B cell (primary cell): ENCODE results near the gene SPAG6. TPM values are rescaled to one million over a fixed set of nuclear protein-coding genes. Genes with fewer than 3 reads are reported as not detected.

Experiments used
- ATAC-seq: fragments of 200-7000 bp; cut with Tn5 transposase; one replicate; pipeline ENCODE4 v1.10.0; 2021; ENCODE audit warnings: low read depth, mild to moderate bottlenecking, moderate number of reproducible peaks, moderate library complexity
- CTCF ChIA-PET: fragments of 350-600 bp; sonication (Branson Sonifier 250); formaldehyde crosslinking; loops from one replicate; lab custom pipeline; 2021; ENCODE audit warnings: antibody characterized with exemption, inconsistent platforms; lab: Charles Lee
- POLR2A ChIA-PET: fragments of 350-600 bp; sonication (Branson Sonifier 250); formaldehyde crosslinking; loops from one replicate; lab custom pipeline; 2021; ENCODE audit warnings: antibody characterized with exemption; lab: Charles Lee
- DNase-seq: peaks from one replicate; pipeline ENCODE4 v3.0.0; 2013
- H2AFZ ChIP-seq: 2 replicates; pipeline ENCODE4 v1.6.1; 2012; ENCODE audit warnings: mild to moderate bottlenecking, low read depth, low read length; ENCODE audit not compliant: insufficient read depth, poor library complexity, severe bottlenecking
- H3K27ac ChIP-seq, 2 donors: 1 replicate in 1 of 2; 2 replicates in 1 of 2; pipeline ENCODE4 v1.5.1; 2012 to 2013; ENCODE audit warnings: low read length in 2 of 2, mild to moderate bottlenecking in 2 of 2, moderate library complexity in 1 of 2
- H3K27me3 ChIP-seq, 4 experiments: fragments of 200-600 bp in 1 of 4; sonication (generic) in 1 of 4; replicated peaks in 1 of 4; 1 replicate in 2 of 4; 2 replicates in 2 of 4; pipeline versions ENCODE4 v1.6.1 to v1.7.0; 2013 to 2016; ENCODE audit warnings: low read length in 3 of 4, mild to moderate bottlenecking in 2 of 4, mixed read lengths in 1 of 4, moderate library complexity in 1 of 4; ENCODE audit not compliant: insufficient read depth in 4 of 4, control insufficient read depth in 3 of 4; ENCODE audit errors: control extremely low read depth in 1 of 4
- H3K36me3 ChIP-seq, 2 experiments: replicated peaks in 1 of 2; 1 replicate in 1 of 2; 2 replicates in 1 of 2; pipeline versions ENCODE4 v1.6.1 to v1.7.1; 2013; ENCODE audit warnings: low read length in 1 of 2; ENCODE audit not compliant: insufficient read depth in 2 of 2, control insufficient read depth in 1 of 2; ENCODE audit errors: control extremely low read depth in 1 of 2, extremely low read depth in 1 of 2
- H3K4me1 ChIP-seq, 2 donors: fragments of 200-600 bp in 1 of 2; sonication (generic) in 1 of 2; 1 replicate in 1 of 2; 2 replicates in 1 of 2; pipeline versions ENCODE4 v1.5.1 to v1.6.1; 2013 to 2017; ENCODE audit warnings: low read length in 2 of 2; ENCODE audit not compliant: control insufficient read depth in 2 of 2, insufficient read depth in 2 of 2
- H3K4me2 ChIP-seq: replicated peaks from 2 replicates; pipeline ENCODE3; 2012; ENCODE audit warnings: mild to moderate bottlenecking, low read depth, low read length; ENCODE audit not compliant: poor library complexity, severe bottlenecking
- H3K4me3 ChIP-seq, 5 experiments: fragments of 200-600 bp in 1 of 5; sonication (generic) in 1 of 5; 1 replicate in 3 of 5; 2 replicates in 2 of 5; pipeline versions ENCODE4 v1.5.1 to v1.7.0; 2011 to 2016; ENCODE audit warnings: low read length in 4 of 5, mild to moderate bottlenecking in 4 of 5, low read depth in 2 of 5, control low read depth in 1 of 5, moderate library complexity in 1 of 5; ENCODE audit not compliant: insufficient read depth in 1 of 5; ENCODE audit errors: control extremely low read depth in 1 of 5, extremely low read depth in 1 of 5
- H3K79me2 ChIP-seq: fragments of 200-600 bp; sonication (generic); one replicate; pipeline ENCODE4 v1.6.0; 2016; ENCODE audit warnings: low read length; ENCODE audit not compliant: control insufficient read depth, insufficient read depth
- H3K9ac ChIP-seq: fragments of 200-600 bp; sonication (generic); 2 replicates; pipeline ENCODE4 v1.6.1; 2017; ENCODE audit warnings: mild to moderate bottlenecking, low read length, moderate library complexity
- H3K9me3 ChIP-seq, 3 donors: one replicate each; pipeline versions ENCODE4 v1.6.1 to v1.7.1; 2013; ENCODE audit warnings: low read length in 2 of 3; ENCODE audit not compliant: control insufficient read depth in 2 of 3, insufficient read depth in 1 of 3; ENCODE audit errors: control extremely low read depth in 1 of 3
- H4K20me1 ChIP-seq: 2 replicates; pipeline ENCODE4 v1.6.0; 2012; ENCODE audit warnings: mild to moderate bottlenecking, low read length; ENCODE audit not compliant: insufficient read depth, control insufficient read depth, poor library complexity, severe bottlenecking
- H3K27ac Mint-ChIP-seq: one replicate; pipeline ENCODE4 v1.8.0; 2021; ENCODE audit warnings: mixed read lengths
- H3K27me3 Mint-ChIP-seq: one replicate; pipeline ENCODE4 v1.8.0; 2021; ENCODE audit warnings: mixed read lengths
- H3K4me1 Mint-ChIP-seq: one replicate; pipeline ENCODE4 v1.8.0; 2021; ENCODE audit warnings: mixed read lengths
- H3K4me3 Mint-ChIP-seq: one replicate; pipeline ENCODE4 v1.8.0; 2021; ENCODE audit warnings: mixed read lengths
- H3K9me3 Mint-ChIP-seq: one replicate; pipeline ENCODE4 v1.8.0; 2022; ENCODE audit warnings: mixed read lengths; ENCODE audit not compliant: insufficient read depth
- EZH2 ChIP-seq: IDR thresholded peaks from 2 replicates; pipeline ENCODE4 v1.6.1; 2012; ENCODE audit warnings: borderline replicate concordance, low read depth, mild to moderate bottlenecking, moderate library complexity, low read length; ENCODE audit not compliant: insufficient read depth, poor library complexity, severe bottlenecking
- WGBS: methylation state at CpG from one replicate; pipeline ENCODE4 v1.1.5; 2013; ENCODE audit warnings: missing lambda C conversion rate; ENCODE audit not compliant: insufficient coverage; 5-methylcytosine and 5-hydroxymethylcytosine counted together
- intact Hi-C: fragments of 100-400 bp; cut with micrococcal nuclease; formaldehyde crosslinking; loops from one replicate; pipeline ENCODE4 v1.10.0; 2022
- polyA plus RNA-seq: library from polyadenylated mRNA; depleted of rRNA; stranded (reverse); fragments of >200 nt; gene quantifications from 2 replicates; pipeline ENCODE4 v1.2.3, GENCODE V29; 2012
- total RNA-seq, 2 donors: library from RNA; stranded (reverse); fragments of 120-200 nt in 1 of 2; gene quantifications; 1 replicate in 1 of 2; 2 replicates in 1 of 2; pipeline versions ENCODE4 v1.2.3 to v1.2.4, GENCODE V29; 2013 to 2022
- TF ChIP-seq, protein P1 (sequence below): fragments of 200-600 bp; IDR thresholded peaks from one replicate; pipeline ENCODE4 v1.8.0; 2022; ENCODE audit warnings: antibody characterized with exemption, mild to moderate bottlenecking

Gene SPAG6
- total and polyA plus RNA-seq, 2 donors (not counting 1 experiment from before 2014, with no cell fraction given) = not detected

DNA sequence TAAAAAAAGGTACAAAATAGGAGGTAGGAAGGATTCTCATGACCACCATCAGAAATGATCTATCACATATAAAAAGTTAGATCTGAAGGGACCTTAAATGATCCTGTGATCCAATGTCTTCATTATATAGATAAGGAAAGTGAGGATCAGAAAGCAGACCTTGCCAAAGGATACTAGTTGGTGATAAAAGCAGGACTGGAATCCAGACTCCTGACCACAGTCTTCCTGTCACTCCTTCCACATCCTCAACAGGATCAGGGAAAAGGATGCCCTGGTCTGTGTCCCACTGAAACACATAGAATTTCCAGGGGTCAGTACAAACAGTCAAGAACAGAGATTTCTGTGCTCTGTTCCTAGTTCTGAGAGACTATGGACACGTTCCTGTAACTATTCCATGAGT lies 97.2 kb downstream of the SPAG6 start:
- DNase-seq (no peak), ATAC-seq (no peak)
- WGBS = 67% methylated on average over 1 of the region's 1 CpG
- ChIA-PET POLR2A (no interaction called here), CTCF (interaction anchor here (1.2 kb wide), 1 partner anchor 102 kb away, joined by 3 read pairs; no protein-coding TSS in a partner anchor)
- intact Hi-C loops = no loop called here
- H3K27ac Mint-ChIP-seq = no peak overlapping the region
- H2AFZ ChIP-seq = no peak overlapping the region
- TF ChIP-seq EZH2 = no peak
- TF ChIP-seq, protein P1, sequence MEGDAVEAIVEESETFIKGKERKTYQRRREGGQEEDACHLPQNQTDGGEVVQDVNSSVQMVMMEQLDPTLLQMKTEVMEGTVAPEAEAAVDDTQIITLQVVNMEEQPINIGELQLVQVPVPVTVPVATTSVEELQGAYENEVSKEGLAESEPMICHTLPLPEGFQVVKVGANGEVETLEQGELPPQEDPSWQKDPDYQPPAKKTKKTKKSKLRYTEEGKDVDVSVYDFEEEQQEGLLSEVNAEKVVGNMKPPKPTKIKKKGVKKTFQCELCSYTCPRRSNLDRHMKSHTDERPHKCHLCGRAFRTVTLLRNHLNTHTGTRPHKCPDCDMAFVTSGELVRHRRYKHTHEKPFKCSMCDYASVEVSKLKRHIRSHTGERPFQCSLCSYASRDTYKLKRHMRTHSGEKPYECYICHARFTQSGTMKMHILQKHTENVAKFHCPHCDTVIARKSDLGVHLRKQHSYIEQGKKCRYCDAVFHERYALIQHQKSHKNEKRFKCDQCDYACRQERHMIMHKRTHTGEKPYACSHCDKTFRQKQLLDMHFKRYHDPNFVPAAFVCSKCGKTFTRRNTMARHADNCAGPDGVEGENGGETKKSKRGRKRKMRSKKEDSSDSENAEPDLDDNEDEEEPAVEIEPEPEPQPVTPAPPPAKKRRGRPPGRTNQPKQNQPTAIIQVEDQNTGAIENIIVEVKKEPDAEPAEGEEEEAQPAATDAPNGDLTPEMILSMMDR = no peak
- no peak overlapping the region for H3K4me3 Mint-ChIP-seq
- no peak overlapping the region for H3K4me3 ChIP-seq
- no peaks in the 10 kb centered on the region for H3K36me3 ChIP-seq
- no peaks in the 10 kb centered on the region for H3K9me3 ChIP-seq
- H3K4me1 Mint-ChIP-seq = peaks cover 39% of the 10 kb centered on the region
- no peaks in the 10 kb centered on the region for H3K9me3 Mint-ChIP-seq
- peaks cover 36% of the 10 kb centered on the region for H3K79me2 ChIP-seq
- no peak overlapping the region for H3K9ac ChIP-seq
- no peaks in the 10 kb centered on the region for H3K27me3 Mint-ChIP-seq
- no peaks in the 10 kb centered on the region for H4K20me1 ChIP-seq
- no peak overlapping the region for H3K27ac ChIP-seq
- no peak overlapping the region for H3K4me2 ChIP-seq
- peaks cover 18 to 30% of the 10 kb centered on the region in 2 donors for H3K4me1 ChIP-seq
- no peaks in the 10 kb centered on the region for H3K27me3 ChIP-seq

DNA sequence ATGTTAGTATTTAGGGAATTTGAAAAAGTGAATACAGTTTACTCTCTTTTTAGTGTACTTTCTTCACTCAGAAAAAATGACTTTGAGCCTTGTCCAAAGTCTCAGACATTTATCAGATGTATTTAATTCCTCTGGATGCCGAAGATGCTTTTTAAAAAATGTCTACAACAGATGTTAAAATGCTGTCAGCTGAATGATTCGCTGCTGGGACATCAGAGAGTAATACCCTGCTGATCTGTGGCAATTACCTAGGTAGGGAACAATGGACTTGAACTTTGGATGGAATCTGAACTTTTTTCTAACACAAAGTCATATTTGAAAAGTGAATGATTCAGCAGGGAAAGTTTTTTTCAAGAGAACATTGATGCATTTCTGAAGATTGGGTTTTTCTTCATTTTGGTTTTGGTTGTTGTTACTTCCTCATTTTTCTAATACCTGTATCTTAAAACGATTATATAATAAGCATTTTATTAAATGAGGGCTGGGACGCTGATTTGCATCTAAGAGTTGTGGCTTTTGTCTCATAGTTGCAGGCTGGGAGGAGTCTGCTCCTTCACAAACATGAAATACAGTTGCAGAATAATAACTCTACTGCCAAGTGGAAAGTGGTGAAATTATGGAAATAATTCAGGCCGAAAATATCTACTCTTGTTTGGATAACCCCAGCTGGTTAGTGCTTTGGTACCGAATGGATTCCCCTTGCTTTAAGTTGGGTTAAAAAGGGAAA lies 98.0 kb downstream of the SPAG6 start:
- WGBS = no CpG with 5 or more reads among the region's 6 CpGs
- Mint-ChIP-seq H3K4me1 (peaks cover 31% of the 10 kb centered on the region), H3K9me3 (no peaks in the 10 kb centered on the region), H3K27ac (no peak overlapping the region), H3K4me3 (no peak overlapping the region), H3K27me3 (no peaks in the 10 kb centered on the region)
- ATAC-seq (no peak), DNase-seq (peak; percentile 32)
- H3K27me3 ChIP-seq = no peaks in the 10 kb centered on the region
- intact Hi-C loops = no loop called here
- no peak overlapping the region for H3K27ac ChIP-seq
- H3K9me3 ChIP-seq = no peaks in the 10 kb centered on the region
- no peak overlapping the region for H2AFZ ChIP-seq
- ChIA-PET CTCF (interaction anchor here (0.8 kb wide), 1 partner anchor 102 kb away, joined by 3 read pairs; no protein-coding TSS in a partner anchor), POLR2A (no interaction called here)
- H3K4me3 ChIP-seq = no peak overlapping the region
- no peak overlapping the region for H3K9ac ChIP-seq
- H3K79me2 ChIP-seq = peaks cover 36% of the 10 kb centered on the region
- no peak overlapping the region for H3K4me2 ChIP-seq
- no peaks in the 10 kb centered on the region for H3K36me3 ChIP-seq
- H3K4me1 ChIP-seq = peaks cover 12 to 22% of the 10 kb centered on the region in 2 donors
- TF ChIP-seq, protein P1 = no peak
- no peaks in the 10 kb centered on the region for H4K20me1 ChIP-seq
